G401 (cell line): ENCODE results near the gene OR2A1. TPM values are rescaled to one million over a fixed set of nuclear protein-coding genes. Genes with fewer than 3 reads are reported as not detected.
"Not testable (repeated sequence)": the region's sequence is repeated elsewhere in the genome, so short reads cannot be mapped to it uniquely, and the experiment has no call there.

Source experiments
- DNase-seq: peaks from one replicate; pipeline ENCODE4 v3.0.0-alpha.2; 2015; ENCODE audit warnings: low spot score
- in situ Hi-C: cut with HindIII; loops from 2 replicates; pipeline ENCODE4 v1.10.0; 2016; ENCODE audit warnings: low sequenced_read_pairs, mixed read lengths
- total RNA-seq: library from RNA; depleted of rRNA; stranded (reverse); fragments of >200 nt; shearing (Covaris generic); gene quantifications from 2 replicates; pipeline ENCODE4 v1.2.3, GENCODE V29; 2014

Gene OR2A1
- total RNA-seq, 1 experiment from 2014 or later = not detected

DNA sequence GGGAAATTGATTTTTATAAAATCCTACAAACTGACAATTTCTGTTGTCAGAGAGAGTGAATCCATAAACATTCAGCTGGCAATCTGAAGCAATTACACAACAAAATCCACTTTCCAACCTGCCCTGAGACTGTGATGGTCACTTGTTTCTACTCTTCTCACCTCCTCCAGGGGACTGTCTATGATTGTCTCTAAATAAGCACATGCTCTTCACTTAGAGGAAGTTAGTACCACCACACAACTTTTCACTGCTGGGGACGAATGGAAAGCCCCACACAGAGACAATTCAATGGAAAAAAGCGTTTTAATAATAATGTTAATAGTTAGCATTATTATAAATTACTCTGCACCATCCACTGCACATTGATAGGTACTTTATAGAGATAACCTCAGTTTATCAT is 7.3 kb downstream of the OR2A1 start:
- DNase-seq, in situ Hi-C loops: not testable (repeated sequence)

- in situ Hi-C loops, DNase-seq: not testable (repeated sequence)
These were observed 9.5 kb downstream of the OR2A1 start for GRCh38 chr7:144321677-144322206.

DNA sequence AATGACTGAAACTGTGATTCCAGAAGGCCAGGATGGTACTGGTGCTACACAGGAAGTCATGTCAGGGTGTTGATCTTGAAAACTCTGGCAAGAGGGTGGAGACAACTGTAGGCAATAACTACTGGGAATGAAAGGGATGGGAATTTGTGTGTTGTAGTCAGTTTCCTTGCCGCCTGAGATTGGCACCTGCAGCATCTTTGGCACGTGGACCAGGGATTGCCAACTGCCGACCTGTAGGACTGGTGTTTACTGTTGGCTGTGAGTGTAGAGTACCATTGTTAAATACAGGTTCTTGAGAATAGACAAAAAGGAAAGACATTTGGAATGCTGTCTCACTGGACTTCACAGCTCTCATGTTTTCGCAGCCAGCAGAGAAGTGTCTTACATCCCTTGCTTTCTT is 11.1 kb downstream of the OR2A1 start:
- DNase-seq, in situ Hi-C loops: not testable (repeated sequence)

DNA sequence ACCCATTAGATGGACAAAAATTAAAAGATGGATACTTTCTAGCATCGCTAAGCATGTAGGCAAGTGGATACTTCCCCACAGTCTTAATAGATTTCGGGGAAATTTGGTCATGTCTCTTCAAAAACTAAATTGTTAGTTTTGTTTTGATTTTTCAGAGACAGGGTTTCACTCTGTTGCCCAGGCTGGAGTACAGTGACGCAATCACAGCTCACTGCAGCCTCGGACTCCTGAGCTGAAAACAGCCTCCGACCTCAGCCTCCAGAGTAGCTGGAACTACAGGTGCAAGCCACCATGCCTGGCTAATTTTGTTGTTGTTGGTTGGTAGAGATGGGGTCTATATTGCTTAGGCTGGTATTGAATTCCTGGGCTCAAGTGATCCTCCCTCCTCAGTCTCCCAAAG is 13.6 kb downstream of the OR2A1 start:
- in situ Hi-C loops, DNase-seq: not testable (repeated sequence)

DNA sequence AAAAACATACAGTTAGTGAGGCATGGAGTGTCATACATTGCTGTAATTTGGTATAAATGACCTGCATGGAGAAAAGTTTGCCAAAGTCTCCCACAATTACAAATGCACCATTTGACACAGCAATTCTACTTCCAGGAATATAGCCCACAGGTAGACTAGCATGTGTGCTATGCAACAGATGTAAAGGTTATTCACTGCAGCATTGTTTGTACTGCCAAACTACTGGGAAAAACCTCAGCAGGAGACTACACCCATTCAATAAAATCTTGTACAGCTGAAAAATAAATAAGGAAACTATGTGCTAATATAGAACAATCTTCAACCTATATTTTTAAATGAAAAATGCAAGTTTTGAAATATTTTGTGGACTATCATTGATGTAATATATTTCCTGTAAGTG is 17.8 kb downstream of the OR2A1 start:
- in situ Hi-C loops, DNase-seq: not testable (repeated sequence)

DNA sequence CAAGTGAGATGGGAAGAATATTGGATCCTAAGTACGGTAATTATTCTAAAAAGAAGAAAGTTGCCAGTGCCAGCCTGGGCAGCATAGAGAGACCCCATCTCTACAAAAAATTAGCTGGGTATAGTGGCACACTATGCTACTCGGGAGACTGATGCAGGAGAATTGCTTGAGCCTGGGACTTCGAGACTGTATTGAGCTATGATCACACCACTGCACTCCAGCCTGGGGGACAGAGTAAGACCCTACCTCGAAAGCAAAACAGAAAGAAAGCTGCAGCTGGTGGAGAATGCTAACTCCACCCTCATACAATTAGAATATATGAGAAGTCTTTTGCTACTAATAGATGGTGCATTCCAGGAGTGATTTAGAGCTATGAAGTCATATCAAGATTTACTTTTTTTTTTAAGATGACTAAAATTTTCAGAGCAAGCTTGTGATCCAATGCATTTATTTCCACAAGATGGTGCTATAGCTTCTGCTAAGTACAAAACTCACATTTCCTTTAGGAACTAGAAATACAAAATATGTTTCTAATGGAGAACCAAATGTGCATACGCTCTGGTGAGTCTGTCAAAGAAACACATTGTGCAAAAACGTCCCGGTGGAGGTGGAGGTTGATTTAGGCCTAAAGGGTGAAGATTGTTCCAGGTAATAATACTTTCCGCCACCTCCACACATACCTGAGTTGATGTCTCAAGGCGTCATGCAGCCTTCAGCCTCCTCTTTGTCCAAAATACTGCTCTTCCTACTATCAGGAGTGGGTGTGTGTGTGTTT is 19.2 kb downstream of the OR2A1 start:
- in situ Hi-C loops = not testable (repeated sequence)

GRCh38 chr7:144331996-144332288 is 19.7 kb downstream of the OR2A1 start:
- in situ Hi-C loops, DNase-seq: not testable (repeated sequence)

More for the DNA sequence above, 19.2 kb downstream of the OR2A1 start:
- DNase-seq = not testable (repeated sequence)

- in situ Hi-C loops, DNase-seq: not testable (repeated sequence)
These were observed 36.4 kb downstream of the OR2A1 start for GRCh38 chr7:144348625-144349024.

GRCh38 chr7:144351667-144352066 is 39.4 kb downstream of the OR2A1 start:
- in situ Hi-C loops, DNase-seq: not testable (repeated sequence)

GRCh38 chr7:144355176-144355822 is 43.1 kb downstream of the OR2A1 start, which contains the start of gene ARHGEF5:
Gene ARHGEF5 (plus strand): TSS chr7:144355402. CDS start chr7:144362670, 7,268 bp downstream.
- DNase-seq, in situ Hi-C loops: not testable (repeated sequence)

DNA sequence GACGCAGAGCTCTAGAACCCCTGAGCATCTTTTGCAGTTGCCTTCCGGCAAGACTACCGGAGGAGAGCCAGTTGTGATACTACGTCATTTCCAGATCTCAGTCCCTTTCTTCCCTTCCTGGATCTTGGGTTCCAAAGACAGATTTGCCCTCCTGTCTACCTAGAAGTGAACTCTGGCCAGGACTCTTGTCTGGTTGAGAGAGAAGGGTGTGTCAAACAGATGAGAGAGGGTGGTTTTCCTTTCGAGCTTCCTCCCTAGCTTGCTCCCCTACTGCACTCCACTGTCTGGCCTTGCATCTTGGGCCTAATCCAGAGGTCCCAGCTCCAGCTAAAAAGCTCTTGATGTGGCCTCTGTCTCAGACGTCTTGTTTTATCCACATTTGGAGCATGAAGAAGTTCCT is 44.0 kb downstream of the OR2A1 start:
- DNase-seq, in situ Hi-C loops: not testable (repeated sequence)

- in situ Hi-C loops, DNase-seq: not testable (repeated sequence)
These were observed 44.6 kb downstream of the OR2A1 start for GRCh38 chr7:144356860-144357259.

DNA sequence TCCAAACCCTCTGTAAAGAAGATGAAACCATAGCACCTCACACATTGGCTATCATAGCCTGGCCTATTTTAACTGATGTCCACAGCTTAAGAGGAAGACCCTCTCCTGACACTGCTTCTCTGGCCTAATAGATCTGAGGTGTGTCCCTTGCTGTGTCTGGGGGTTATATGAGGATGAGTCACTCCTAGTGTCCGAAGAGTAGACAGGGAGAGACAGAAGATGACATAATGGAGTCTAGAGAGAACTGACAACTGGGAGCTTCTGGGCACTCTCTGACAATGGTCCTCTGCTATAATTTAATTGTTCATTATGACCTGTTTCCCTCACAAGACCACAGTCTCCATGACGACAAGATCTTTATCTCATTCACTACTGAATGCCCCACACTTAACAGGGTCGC is 49.8 kb downstream of the OR2A1 start:
- DNase-seq, in situ Hi-C loops: not testable (repeated sequence)

DNA sequence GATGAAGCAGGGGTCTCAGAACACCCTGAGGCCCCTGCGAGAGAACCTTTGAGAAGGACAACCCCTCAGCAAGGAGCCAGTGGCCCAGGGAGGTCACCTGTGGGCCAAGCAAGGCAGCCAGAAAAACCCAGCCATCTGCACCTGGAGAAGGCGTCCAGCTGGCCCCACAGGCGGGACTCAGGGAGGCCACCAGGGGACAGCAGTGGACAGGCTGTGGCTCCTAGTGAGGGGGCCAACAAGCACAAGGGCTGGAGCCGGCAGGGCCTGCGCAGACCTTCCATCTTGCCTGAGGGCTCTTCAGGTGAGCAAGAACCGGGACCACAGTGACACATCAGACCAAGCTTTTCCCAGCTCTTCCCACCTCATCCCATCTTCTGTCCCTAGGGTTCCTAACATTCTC is 53.3 kb downstream of the OR2A1 start:
- in situ Hi-C loops = not testable (repeated sequence)

GRCh38 chr7:144367250-144367649 is 55.0 kb downstream of the OR2A1 start:
- in situ Hi-C loops, DNase-seq: not testable (repeated sequence)

More for the DNA sequence above, 53.3 kb downstream of the OR2A1 start:
- DNase-seq = not testable (repeated sequence)

GRCh38 chr7:144369221-144369620 is 57.0 kb downstream of the OR2A1 start:
- DNase-seq, in situ Hi-C loops: not testable (repeated sequence)
